GM21447 (cell line): ENCODE data around the gene IGFBP2.

Source experiments
- ATAC-seq: cut with Tn5 transposase; IDR thresholded peaks from one replicate; pipeline ENCODE4 v1.9.1; 2021; ENCODE audit not compliant: unreplicated experiment

The IGFBP2 gene

DNA sequence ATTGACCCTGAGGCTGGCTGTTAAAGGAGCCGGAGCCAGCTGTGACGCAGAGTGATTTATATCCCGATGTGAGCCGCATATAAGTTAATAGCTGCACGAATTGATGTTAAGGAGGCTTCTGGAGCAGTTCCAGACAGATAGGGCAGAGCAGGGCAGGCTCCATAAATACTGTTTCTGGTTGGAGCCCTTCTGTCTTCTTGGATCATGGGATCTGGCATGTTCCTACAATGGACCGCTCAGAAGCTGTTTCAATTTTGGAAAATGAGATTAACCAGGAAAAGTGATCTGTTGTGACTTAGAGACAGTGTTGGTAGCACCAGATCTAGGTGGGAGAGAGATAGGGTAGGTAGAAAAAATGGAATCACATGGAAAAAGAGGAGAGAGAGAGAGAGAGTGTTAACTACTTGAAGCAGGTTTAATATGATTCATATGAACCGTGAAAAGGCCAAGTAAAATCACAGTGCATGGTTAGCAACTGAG, 66.9 kb downstream of the IGFBP2 start:
- ATAC-seq, result no peak

DNA sequence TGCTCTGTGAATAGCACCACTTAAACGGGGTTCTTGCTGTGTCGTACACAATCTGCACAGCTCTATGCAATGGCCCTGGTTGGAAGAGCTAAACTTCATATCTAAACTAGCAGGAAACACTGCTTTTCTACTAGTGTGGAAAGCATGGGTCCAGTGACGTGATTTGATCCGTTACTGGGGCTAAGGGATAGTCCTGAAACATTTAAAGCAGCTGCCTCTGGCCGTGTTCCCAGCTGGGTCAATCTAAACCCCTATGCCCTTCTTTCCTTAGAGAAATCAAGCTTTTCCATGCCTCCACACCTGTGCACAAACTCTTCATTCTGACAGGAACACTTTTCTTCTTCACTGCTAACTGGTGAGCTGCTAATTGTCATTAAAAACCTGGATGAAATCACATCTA, 67.6 kb downstream of the IGFBP2 start:
- ATAC-seq, result no peak

DNA sequence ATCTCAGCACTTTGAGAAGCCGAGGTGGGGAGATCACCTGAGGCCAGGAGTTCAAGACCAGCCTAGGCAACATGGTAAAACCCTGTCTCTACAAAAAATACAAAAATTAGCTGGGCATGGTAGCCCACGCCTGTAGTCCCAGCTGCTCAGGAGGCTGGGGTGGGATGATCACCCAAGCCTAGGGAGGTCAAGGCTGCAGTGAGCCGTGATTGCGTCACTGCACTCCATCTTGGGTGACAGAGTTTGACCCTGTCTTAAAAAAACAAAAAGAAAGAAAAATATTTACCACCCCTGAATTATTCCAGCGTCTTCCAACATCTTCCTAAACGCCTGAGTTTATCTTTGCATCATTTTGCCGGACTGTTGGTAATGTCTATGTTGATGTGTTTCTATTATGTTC, 68.3 kb downstream of the IGFBP2 start:
- ATAC-seq, result no peak

DNA sequence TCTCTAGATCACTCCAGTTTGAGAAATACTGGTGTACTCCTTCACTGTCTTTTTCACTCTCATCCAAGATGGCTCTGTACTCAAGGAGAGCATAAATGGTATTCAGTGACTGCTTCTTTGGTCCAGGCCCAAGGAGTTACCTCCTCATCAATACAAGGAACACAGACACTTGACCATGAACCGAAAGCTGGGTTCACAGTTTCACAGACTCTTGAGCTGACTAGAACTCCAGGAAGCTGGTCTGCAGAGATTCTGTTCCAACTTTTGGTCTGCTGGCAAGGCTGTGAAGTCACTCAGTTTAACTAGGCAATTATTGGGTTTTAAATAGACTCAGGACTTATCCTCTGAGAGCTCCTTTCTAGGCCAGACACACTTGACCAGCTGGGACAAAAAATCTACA, 69.5 kb downstream of the IGFBP2 start:
- no peak for ATAC-seq

DNA sequence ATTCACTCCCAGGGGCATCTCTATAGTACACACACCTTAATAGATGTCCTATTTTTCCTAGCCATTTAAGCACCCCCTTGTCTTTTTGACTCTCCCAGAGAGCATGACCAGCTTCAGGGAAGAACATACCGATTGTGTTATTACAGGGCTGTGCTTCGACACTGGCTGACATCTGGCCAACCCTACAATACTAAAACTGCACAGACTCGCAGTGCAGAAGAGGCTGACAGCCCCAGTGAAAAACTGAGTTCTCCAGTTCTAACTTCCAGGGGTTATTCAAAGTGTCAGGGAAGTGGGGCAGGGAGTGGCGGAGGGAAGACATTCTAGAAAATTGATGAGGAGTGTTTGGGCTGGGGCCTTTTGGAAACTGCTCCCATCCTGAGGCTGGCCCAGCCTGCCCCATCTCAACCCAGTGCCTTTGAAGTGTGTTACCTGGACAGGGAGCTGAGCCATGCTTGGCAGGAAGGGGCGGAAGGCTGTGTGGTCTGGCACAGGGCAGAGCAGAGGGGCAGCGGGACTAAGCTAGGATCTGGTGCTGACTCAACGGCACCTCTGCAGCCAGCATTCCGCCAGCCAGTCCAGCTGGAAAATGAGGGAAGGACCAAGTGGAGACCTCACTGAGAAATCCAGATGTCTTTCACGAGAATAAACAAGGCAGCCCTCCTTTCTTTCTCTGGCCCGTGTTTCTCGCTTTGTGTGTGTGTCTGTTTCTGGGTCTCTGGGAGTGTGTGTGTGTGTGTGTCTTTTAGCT, 77.5 kb downstream of the IGFBP2 start:
- no peak for ATAC-seq

DNA sequence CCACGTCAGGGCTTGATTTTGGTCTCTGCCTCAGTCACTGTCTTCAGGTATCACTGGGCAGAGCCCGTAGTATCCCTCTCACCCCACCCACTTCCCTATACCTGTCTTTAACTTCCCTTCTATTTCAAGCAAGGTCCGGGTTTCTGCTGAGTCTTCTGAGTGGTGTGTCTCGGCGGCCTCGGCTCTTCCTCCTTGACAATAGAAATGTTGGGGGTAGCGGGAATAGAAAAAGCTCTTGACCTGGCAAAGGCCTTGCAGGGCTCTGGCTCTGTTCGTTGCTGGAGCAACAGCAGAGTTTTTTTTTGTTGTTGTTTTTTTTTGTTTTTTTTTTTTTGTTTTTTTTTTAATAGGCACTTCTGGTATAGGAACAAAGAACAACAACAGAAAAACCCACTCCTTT, 78.1 kb downstream of the IGFBP2 start:
- no peak for ATAC-seq

DNA sequence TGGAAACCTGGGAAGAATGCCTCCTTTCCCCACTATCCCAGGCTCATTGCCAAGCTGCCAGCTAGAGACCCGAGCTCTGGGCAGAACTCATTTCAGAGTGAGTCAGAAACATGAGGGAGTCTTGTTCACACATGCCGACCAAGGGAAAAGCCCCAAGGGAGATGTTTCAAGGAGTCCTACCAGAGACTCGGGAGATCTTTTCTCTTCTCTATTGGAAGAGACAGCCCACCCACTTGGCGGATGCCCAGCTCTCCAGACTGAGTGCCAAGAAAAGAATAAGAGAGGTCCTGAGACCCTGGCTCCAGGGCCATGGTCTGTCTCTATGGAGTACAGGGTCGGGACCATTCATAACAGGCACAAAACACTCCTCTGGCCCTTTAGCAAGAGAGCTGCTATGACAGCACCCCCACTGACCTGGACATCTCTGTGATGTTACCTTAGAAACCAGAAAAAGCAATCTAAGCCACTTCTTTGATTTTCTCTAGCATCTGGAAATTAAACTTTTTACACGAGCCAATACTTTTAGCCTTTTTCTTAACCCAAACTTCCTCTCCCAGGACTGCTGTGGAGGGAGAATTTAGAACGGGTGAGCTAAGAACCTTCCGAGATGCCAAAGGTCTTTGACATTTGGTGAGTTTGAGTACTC, 80.6 kb downstream of the IGFBP2 start:
- ATAC-seq, result no peak
